ELR (cell line): ENCODE results near the gene NOL6.
"Not testable (repeated sequence)": the region's sequence is repeated elsewhere in the genome, so short reads cannot be mapped to it uniquely, and the experiment has no call there.

Experiments
- DNase-seq: peaks from one replicate; pipeline ENCODE4 v3.0.0-alpha.2; 2015; ENCODE audit warnings: low read depth

Gene NOL6

GRCh38 chr9:33471361-33471760, 2.4 kb downstream of the NOL6 start:
- DNase-seq = no peak

GRCh38 chr9:33469891-33470290, 3.8 kb downstream of the NOL6 start:
- DNase-seq = no peak

GRCh38 chr9:33468797-33469621, 4.7 kb downstream of the NOL6 start:
- DNase-seq = no peak

GRCh38 chr9:33468215-33468730, 5.5 kb downstream of the NOL6 start:
- no peak for DNase-seq

GRCh38 chr9:33467526-33467925, 6.2 kb downstream of the NOL6 start:
- DNase-seq = no peak

GRCh38 chr9:33466565-33467495, 6.9 kb downstream of the NOL6 start:
- DNase-seq = peak; percentile 59

GRCh38 chr9:33465596-33466564, 7.8 kb downstream of the NOL6 start:
- DNase-seq = no peak

- DNase-seq = no peak
These were observed 8.6 kb downstream of the NOL6 start for GRCh38 chr9:33465096-33465495.

- no peak for DNase-seq
These were observed 9.6 kb downstream of the NOL6 start for GRCh38 chr9:33464045-33464636.

GRCh38 chr9:33463151-33463550, 10.6 kb downstream of the NOL6 start:
- no peak for DNase-seq

GRCh38 chr9:33461492-33461891, 12.2 kb downstream of the NOL6 start:
- no peak for DNase-seq

- no peak for DNase-seq
These were observed 12.9 kb downstream of the NOL6 start for GRCh38 chr9:33460854-33461253.

- DNase-seq = no peak
These were observed 14.6 kb downstream of the NOL6 start for GRCh38 chr9:33459115-33459514.

- DNase-seq = peak; percentile 72
These were observed 15.3 kb downstream of the NOL6 start for GRCh38 chr9:33458444-33458843.

GRCh38 chr9:33455945-33456344, 17.8 kb downstream of the NOL6 start:
- DNase-seq = no peak

- DNase-seq = not testable (repeated sequence)
These were observed 18.3 kb downstream of the NOL6 start for GRCh38 chr9:33455456-33455855.

GRCh38 chr9:33454661-33455026, 19.1 kb downstream of the NOL6 start:
- not testable (repeated sequence) for DNase-seq

GRCh38 chr9:33453999-33454660, 19.6 kb downstream of the NOL6 start:
- no peak for DNase-seq

GRCh38 chr9:33453286-33453860, 20.4 kb downstream of the NOL6 start:
- peak; percentile 55 for DNase-seq

GRCh38 chr9:33452828-33453271, 20.9 kb downstream of the NOL6 start:
- peak; percentile 94 for DNase-seq
